Sciatic nerve (tissue), 2 donors: ENCODE measurements around the gene LGALS3. TPM values are rescaled to one million over a fixed set of nuclear protein-coding genes. Genes with fewer than 3 reads are reported as not detected.

Experiments
- ATAC-seq: fragments of 200-7000 bp; cut with Tn5 transposase; one replicate; pipeline ENCODE4 v1.9.1; 2020; ENCODE audit warnings: mild to moderate bottlenecking, moderate library complexity
- DNase-seq: peaks from one replicate; pipeline ENCODE4 v3.0.0-alpha.2; 2020; ENCODE audit warnings: low spot score
- intact Hi-C: fragments of 100-400 bp; cut with DNase I; formaldehyde crosslinking; loops from one replicate; pipeline ENCODE4 v1.14.2; 2022
- total RNA-seq: library from RNA; stranded (reverse); fragmentation: NEBNext Ultra II Directional; extraction: Animal tissue kit (Norgen Biotek cat#: 25700); gene quantifications from one replicate; pipeline ENCODE4 v1.2.1, GENCODE V29; 2021
- donor health status: DM: no; HTN: no; CAD: no.
- donor health status: DM: no; HTN: no; CAD: no.

The LGALS3 gene
- total RNA-seq, 1 donor from 2014 or later: 229 TPM

DNA sequence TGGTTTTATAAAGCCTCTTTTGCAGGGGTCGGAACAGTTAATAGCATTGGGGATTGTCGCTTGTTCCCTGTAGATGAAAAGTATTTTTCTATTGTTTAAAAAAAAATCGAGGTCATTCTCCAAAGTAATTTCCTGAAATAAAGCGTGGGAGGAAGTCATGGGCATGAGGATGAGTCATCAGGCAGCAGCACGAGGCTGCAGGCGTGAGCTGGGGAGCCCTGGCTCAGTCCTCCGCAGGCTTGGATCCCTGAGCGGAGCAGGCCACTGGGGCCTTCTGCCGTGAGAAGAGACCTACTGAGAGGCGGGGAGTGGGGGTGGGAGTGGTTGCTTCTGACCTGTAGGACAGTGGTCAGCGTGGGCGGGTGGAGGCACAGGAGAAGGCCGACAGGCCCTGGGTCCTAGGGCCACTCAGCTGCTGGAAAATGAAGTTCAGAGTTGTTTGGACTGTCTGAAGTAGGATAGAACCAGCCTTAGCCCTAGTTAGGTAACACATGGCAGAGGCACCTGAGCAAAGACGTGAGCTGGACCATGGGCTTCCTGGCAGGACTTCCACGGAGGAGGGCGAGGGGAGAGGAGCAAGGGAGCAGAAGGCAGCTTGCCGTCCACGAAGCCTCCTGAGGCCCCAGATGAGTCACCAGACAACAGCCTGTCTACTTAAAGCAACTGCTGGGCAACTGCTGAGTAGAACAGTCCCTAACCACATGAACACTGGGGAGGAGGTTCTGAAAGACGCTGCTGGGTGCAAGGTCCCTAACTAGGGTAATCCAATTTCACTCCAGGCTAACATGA, 21.1 kb upstream of the LGALS3 start:
- DNase-seq (peak; percentile 90), ATAC-seq (peak; percentile 96)
- intact Hi-C loops: no loop called here

DNA sequence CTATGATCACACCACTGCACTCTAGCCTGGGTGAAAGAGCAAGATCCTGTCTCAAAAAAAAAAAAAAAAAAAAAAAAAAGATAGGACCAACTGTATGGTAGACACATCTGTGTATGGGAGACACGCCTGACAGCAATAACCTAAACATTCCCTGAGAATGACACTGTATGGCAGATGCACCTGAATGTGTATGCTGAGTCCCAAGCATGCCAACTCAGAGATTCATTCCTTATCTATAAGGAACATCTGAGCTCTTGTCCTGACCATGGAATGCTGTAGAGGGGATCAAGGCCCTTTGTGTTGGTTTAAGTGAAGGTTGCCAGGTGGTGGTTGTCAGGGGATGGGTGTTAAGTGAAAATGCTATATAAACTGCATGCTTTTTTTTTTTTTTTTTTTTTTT, 19.2 kb upstream of the LGALS3 start:
- intact Hi-C loops: no loop called here
- no peak for DNase-seq
- no peak for ATAC-seq

DNA sequence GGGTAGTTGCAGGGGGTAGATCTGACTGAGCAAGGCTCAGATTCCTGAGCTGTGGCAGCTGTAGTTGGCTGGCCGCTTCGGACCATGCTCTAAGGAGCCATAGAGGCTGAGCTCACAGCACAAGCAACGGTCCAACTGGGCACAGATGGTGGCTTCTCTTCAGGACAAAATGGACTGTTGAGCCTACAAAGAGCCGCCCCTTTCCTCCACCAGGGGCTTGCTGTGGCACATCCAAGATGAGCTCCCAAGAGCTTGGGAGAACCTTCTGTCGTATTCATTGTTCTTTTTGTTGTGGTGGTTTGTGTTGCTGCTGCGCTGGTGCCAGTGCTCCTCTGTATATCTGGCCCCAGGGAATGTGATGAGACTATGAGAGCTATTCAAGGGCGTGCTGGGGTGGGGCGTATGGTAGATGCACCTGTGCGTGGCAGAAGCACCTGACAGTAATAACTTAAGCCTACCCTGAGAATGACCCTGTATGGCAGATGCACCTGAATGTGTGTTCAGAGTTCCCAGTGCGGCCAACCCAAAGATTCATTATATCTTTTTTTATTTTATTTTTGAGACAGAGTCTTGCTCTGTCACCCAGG, 17.8 kb upstream of the LGALS3 start:
- DNase-seq (no peak), ATAC-seq (no peak)
- intact Hi-C loops: no loop called here

DNA sequence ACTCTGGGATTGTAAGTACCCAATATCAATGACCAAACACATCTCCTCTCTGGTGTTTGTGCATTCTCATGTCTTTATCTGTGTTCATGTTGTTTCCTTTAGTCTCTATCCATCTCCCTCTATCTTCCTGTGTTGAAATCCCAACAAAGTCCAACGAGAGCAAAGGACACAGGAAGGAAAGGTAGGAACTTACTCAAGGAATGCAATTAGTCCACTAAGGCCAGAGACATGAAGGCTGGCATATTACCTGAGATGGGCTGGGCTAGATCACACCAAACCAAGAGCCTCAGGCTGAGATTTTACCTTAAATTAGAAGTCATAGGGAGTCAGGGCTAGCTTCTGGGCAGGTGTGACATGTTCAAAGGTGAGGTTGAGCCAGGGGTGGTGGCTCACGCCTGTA, 14.3 kb upstream of the LGALS3 start:
- ATAC-seq (no peak), DNase-seq (no peak)
- intact Hi-C loops: no loop called here

DNA sequence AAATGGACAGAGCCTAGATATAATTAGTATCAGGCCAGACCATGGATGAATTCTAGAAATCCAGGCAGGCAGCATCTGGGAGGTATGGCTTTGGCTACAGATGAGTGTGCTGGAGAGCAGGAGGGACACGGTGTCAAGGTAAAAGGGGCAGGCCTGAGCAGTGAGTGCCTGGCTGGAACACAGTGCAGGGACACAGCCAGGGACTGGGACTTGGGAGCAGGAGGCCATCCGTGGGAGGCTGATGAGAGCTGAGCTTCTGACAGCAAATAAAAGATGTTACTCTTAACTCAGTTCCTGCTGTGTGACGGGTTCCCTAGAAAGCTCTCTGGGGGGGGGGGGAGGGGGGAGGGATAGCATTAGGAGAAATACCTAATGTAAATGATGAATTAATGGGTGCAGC, 13.6 kb upstream of the LGALS3 start:
- intact Hi-C loops: no loop called here
- DNase-seq (no peak), ATAC-seq (no peak)

DNA sequence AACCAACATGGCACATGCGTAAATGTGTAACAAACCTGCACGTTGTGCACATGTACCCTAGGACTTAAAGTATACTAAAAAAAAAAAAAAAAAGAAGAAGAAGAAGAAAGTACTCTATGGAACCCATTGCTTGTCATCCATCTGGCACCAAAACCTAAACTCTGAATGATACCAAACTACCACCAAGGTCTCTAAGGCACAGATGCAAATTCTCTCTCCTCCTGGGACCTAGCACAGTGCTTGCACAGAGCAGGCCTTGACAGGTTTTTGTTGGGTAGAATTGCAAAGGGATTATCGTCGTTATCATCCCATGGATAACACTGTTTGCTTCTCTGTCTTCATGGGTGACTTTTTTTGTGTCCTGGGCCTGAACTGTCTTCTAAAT, 13.2 kb upstream of the LGALS3 start:
- ATAC-seq (no peak), DNase-seq (no peak)
- intact Hi-C loops: no loop called here

DNA sequence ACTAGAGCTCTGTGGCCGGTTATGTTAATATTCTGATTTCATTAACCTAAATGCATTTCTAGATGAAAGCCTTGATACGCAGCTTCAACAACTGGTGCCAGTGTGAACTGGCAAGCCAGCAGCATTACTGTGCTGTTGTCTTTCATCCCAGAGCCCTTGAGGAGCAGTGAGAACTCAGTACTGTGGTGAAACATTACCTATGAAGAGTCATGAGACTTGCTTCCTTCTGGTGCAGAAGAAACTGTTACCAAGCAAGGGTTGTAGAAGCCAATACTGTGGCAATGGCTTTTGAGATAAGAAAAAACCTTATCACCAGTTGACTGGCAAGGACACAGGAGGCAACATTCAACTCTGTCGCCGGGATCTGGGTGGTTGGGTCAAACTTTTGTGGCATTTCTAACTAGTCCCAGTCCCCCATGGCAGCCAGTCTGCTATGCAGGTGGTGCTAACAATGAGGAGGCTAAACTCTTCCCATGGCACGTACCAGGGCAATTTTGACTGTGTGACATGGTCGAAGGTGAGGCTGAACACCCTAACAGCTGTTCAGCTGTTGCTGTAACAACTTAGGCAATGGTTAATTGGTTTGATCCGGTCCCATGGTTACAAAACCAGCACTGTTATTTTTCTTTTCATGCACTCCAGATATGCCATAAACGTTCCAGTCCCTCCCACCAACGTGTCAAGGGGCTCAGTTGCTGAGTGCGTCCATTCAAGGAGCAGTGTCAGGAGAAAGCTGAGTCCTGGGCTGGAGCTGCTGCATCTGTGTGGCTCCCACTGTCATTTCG, 12.6 kb upstream of the LGALS3 start:
- ATAC-seq (no peak), DNase-seq (no peak)
- intact Hi-C loops: no loop called here

DNA sequence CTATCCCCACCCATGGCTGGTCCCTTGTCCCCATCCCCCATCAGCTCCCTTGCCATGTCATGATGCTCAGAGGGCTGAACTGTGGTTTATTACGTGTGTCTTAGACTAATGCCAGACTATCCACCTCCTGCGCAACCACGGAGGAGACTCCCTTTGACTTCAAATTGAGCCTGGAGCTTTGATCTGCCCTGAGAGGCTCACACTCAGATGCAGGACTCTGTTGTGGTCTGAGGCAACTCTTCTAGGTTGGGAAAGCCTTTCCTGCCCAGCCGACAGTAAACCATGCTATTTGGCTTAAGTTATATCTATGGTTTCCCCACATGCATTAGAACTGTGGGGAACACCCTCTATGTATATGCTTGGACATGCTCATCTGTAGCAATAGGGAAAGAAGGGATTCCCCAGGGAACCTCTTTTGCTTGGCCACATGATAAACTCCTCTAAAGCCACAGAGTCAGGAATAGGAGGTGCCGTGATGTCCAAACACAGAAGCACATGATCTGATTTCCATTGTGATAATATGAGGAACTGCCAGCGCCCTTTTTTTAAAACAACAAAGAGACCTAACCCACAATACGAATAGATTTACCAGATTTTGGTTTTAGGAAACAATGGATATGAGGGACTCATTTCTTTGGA, 11.1 kb upstream of the LGALS3 start:
- intact Hi-C loops: no loop called here
- DNase-seq: no peak
- peak; percentile 34 for ATAC-seq

DNA sequence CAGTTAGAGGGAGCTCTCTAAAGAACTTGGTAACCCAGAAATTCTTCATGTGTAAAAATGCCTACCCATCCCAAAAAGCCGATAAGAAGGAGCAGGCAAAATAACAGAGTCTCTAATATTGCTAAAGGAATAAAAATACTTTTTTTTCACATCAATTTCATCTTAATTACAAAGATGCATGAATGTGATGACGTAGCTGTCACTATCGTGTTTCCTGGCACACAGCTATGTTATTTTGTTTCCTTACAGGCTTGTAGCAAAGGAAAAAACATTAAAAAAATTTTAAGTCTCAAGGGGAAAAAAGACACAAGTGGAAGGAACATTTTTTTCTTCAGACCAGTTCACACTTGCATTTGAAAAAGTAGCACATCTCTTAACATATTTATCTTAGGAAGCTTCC, 10.3 kb upstream of the LGALS3 start:
- intact Hi-C loops: no loop called here
- DNase-seq (no peak), ATAC-seq (peak; percentile 19)

DNA sequence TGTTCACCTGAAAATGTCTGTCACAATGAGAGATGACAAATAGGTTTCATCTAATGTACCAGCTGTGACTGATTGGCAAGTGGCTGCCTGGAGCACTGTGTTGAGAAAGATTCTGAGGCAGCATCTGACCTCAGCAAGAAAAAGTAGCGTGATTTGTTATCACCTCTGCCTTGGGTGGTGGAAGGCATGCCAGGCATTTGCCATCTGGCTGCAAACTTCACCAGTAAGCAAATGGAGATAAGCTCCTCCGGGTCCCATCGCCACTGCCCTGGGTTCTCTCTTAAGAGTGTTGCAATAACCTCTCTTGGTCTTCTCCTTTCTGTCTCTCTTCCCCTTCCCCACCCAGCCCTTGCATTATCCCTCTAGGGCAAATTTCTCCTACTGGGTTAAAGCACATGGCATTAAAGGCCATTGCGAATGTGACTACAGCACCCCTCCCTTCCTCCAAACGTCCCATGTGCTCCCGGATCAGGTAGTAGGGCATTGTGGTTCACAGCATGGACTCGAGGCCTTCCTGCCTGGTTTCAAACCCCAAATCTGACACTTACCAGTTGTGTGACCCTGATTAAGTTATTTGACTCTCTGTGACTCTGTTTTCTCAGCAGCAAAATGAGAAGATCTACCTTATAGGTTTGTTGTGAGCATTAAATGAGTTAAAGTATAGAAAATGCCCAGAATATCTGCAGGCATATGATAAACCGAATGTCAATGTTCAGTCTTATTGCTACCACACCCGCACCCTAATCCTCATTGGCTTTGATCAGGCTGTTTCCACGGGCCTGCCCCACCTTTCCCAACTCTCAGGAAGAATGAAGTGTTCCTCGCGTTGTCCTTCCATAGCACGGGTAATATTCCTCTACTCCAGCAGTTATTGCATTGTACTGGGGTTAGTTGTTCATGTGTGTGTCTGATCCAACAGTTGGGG, 8.2 kb upstream of the LGALS3 start:
- intact Hi-C loops: no loop called here
- no peak for DNase-seq
- ATAC-seq: no peak

DNA sequence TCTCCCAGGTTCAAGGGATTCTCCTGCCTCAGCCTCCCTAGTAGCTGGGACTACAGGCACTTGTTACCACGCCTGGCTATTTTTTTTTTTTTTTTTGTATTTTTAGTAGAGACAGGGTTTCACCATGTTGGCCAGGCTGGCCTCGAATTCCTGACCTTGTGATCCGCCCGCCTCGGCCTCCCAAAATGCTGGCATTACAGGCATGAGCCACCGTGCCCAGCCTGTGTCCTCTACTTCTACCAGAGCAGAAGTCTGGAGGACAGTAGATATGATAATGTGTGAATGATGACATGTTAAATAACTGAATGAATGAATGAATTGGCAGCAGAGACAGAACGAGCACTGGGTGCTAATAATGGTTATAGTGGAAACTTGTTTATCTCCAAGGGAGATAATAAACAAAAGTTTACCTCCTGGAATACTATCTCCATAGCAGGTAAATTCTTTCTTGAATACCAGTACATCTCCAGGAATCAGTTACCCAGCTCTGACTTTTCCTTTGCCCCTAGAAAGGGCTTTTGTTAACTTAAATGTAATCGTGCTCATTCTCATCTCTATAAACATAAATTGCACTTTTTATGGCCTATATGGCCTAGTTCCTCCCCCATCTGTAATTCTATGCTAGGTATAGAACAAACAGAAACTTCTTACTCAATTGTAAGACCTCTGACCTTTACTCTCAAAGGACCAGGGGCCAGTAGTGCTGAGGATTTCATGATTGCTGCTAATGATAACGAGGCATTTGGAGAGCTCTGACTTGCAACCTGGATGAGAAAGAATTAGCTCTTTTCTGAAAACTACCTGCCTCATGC, 7.2 kb upstream of the LGALS3 start:
- DNase-seq (no peak), ATAC-seq (no peak)
- intact Hi-C loops: no loop called here

DNA sequence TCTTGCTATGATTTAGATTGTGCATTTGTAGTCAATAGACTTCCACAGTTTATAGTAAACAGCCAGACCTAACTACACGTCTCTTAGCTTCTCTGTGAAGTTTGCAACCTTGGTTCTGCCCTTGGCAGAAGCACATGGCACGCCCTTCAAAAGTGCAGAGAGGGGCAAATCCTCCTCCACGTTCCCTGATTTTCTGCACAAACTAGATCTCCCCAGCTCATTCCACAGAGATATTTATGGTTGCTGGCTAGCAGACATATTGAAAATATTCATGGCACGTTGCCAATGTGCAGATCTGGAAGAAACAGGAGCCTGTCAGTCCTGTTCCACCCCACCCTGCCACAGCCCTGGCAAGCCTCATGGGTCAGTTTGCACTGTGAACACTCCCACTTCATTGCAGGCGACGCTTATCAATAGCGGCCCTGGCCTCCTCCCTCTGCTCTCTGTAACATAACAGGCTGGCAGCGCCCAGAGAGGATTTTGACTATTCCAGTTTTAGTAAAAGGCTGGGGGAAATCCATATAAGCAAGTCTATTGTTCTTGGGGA, 6.5 kb upstream of the LGALS3 start:
- DNase-seq: no peak
- peak; percentile 21 for ATAC-seq

DNA sequence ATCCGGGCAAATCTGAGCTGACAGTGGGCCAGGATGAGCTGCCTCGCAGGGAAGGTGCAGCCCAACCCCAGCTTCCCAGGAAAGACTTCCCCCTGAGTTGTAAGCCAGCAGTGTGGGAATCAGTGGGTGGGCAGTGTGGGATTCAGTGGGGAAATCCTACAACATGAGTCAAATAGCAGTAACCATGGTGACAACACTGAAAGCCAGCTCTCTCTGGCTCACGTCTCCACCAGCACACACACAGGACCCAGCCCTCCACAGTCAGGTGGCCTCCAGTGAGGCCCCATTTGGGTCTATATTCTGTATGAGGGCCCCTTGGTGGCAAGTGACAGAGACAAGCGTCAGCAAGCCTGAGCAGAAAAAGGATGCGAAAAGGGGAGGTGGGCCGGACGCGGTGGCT, 6.0 kb upstream of the LGALS3 start:
- intact Hi-C loops: no loop called here
- ATAC-seq: peak; percentile 23
- no peak for DNase-seq

More for the DNA sequence above, 6.5 kb upstream of the LGALS3 start:
- intact Hi-C loops: no loop called here

DNA sequence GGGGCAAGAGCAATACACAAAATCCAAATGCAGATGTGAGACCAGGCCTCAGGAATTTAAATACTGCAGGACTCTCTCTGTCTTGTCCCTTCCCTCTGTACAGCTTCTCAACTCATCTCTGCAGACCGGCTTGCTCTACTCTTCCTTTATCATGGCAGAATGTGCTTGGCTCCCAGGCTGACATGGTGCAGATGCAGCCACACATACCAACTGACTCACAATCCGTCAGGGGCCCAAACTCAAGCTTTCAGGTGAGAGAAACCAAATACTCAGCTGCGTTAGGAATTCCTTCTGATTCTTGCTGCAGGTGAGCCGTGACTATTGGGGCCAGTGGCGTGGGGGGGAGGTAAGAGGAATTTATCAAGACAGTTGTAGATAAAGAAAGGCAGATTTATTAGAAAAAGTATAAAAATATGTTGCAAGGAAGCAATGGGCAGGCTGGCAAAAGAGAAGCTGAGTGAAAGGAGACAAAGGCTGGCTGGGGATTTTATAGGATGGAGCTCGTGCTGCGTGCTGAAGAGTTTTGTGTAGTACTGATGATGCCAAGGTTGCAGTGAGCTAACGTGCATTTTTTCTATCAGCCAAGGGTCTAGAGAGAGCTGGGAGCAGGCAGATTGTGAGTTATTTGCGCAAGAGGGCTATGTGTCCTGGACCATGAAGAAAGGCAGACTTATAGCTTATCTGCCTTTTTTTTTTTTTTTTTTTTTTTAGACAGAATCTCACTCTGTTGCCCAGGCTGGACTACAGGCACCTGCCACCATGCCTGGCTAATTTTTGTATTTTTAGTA, 5.0 kb upstream of the LGALS3 start:
- ATAC-seq (no peak), DNase-seq (no peak)
- intact Hi-C loops: no loop called here

DNA sequence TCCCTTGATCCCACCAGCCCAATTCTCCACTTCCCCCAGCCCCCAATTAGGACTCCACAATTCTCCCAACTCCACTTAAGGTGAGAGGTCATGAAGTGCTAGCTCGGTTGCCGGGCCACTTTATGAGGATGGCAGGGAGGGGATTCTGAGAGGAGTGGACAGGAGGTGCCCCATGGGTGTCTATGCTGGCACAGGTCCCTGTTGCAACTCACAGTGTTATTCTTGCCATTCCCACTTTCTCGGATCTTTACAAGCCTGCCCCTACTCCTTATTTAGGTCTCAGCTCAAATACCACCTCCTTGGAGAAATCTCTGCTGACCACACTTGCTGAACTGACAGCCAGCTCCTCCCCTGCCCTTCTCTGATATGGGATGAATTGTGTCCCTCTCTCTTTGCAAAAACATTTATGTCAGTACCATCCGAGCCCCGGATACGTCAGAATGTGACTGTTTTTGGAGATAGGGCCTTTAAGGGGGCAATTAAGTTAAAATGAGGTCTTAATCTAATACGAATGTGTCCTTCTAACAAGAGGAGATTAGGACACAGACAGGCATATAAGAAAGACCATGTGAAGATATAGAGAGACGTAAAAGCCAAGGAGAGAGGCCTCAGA, 4.2 kb upstream of the LGALS3 start:
- no peak for ATAC-seq
- no peak for DNase-seq
- intact Hi-C loops: loop anchor here (5.0 kb wide), 1 partner anchor 33 kb away; no protein-coding TSS in a partner anchor

DNA sequence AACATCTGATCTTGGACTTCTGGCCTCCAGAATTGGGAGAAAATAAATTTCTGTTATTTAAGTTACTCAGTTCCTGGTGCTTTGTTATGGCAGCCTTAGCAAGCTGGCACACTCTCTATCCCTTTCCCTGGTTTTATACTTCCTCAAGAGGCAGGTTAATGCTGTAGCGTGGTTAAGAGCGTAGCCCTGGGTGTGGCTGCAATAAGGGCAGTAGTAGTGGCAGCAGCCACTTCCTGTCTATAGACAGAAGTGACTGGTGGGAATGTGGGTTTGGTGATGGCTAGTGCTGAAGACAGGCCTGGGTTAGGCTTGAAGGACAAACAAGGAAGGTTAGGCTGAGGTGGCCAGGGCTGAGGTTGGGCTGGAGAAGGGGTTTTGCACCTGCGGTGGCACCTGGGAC, 3.6 kb upstream of the LGALS3 start:
- intact Hi-C loops: loop anchor here (5.0 kb wide), 1 partner anchor 33 kb away; no protein-coding TSS in a partner anchor
- DNase-seq (no peak), ATAC-seq (no peak)
